Amniotic epithelial cell (primary cell): ENCODE measurements around the gene HDAC9.
A peak's percentile ranks its signal among the peaks of the same experiment; 100 is the strongest.

Experiments used
- DNase-seq: peaks from one replicate; pipeline ENCODE4 v3.0.0-alpha.2; 2010; ENCODE audit warnings: low read depth

Gene HDAC9

GRCh38 chr7:18495412-18496340, at the start of gene HDAC9:
Gene HDAC9, plus strand, starts transcription at chr7:18495749. Its CDS starts 554 bp downstream, at chr7:18496303.
- DNase-seq: peak; percentile 43

- DNase-seq: no peak
These were observed 49.5 kb upstream of the HDAC9 start for GRCh38 chr7:18445916-18446520.

GRCh38 chr7:18450019-18450418, 45.5 kb upstream of the HDAC9 start:
- DNase-seq: peak; percentile 52

- no peak for DNase-seq
These were observed 39.9 kb upstream of the HDAC9 start for GRCh38 chr7:18455606-18456005.

- no peak for DNase-seq
These were observed 37.7 kb upstream of the HDAC9 start for GRCh38 chr7:18457832-18458231.

- DNase-seq: peak; percentile 20
These were observed 36.7 kb upstream of the HDAC9 start for GRCh38 chr7:18458830-18459229.

- DNase-seq: no peak
These were observed 35.9 kb upstream of the HDAC9 start for GRCh38 chr7:18459484-18460245.

- DNase-seq: no peak
These were observed 33.6 kb upstream of the HDAC9 start for GRCh38 chr7:18461785-18462467.

GRCh38 chr7:18464830-18465229, 30.7 kb upstream of the HDAC9 start:
- no peak for DNase-seq

GRCh38 chr7:18467011-18467410, 28.5 kb upstream of the HDAC9 start:
- no peak for DNase-seq

GRCh38 chr7:18468795-18469194, 26.8 kb upstream of the HDAC9 start:
- DNase-seq: no peak

- no peak for DNase-seq
These were observed 26.2 kb upstream of the HDAC9 start for GRCh38 chr7:18469316-18469715.

GRCh38 chr7:18471476-18472160, 23.9 kb upstream of the HDAC9 start:
- no peak for DNase-seq

GRCh38 chr7:18472161-18472483, 23.4 kb upstream of the HDAC9 start:
- DNase-seq: no peak

- no peak for DNase-seq
These were observed 22.4 kb upstream of the HDAC9 start for GRCh38 chr7:18473119-18473518.

GRCh38 chr7:18474944-18475343, 20.6 kb upstream of the HDAC9 start:
- no peak for DNase-seq

GRCh38 chr7:18475488-18475887, 20.1 kb upstream of the HDAC9 start:
- DNase-seq: no peak

GRCh38 chr7:18481776-18482175, 13.8 kb upstream of the HDAC9 start:
- DNase-seq: no peak

- no peak for DNase-seq
These were observed 7.5 kb upstream of the HDAC9 start for GRCh38 chr7:18488049-18488448.

GRCh38 chr7:18489624-18490023, 5.9 kb upstream of the HDAC9 start:
- no peak for DNase-seq

GRCh38 chr7:18491871-18492270, 3.7 kb upstream of the HDAC9 start:
- peak; percentile 31 for DNase-seq

- no peak for DNase-seq
These were observed 1.1 kb upstream of the HDAC9 start for GRCh38 chr7:18494406-18494805.
